ENCODE data around the gene PWWP2B. TPM values are rescaled to one million over a fixed set of nuclear protein-coding genes. Genes with fewer than 3 reads are reported as not detected.

PWWP2B gene
- total and polyA plus RNA-seq, 9 of the 15 experiments (the other 6 are each of a cell fraction or from before 2014, with no cell fraction given): 0.07 to 9.2 (median 1.6) TPM; not detected in 1

DNA sequence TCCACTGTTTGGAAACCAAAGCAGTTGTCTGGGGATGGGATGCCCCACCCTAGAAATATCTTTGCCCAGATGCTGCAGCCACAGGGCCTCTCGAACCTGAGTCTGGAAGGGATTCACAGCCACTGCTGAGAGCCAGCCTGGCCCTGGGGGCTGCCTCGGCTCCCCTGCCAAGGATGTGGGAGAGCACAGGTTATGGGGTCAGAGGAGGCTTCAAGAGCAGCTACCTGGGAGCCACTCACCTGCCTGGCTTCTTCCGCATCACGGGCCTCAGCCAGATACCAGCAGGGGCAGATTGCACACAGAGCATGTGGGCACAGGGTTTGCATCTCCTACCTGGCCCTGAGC, 5.4 kb upstream of the PWWP2B start (continued):
- TF ChIP-seq, protein P1, sequence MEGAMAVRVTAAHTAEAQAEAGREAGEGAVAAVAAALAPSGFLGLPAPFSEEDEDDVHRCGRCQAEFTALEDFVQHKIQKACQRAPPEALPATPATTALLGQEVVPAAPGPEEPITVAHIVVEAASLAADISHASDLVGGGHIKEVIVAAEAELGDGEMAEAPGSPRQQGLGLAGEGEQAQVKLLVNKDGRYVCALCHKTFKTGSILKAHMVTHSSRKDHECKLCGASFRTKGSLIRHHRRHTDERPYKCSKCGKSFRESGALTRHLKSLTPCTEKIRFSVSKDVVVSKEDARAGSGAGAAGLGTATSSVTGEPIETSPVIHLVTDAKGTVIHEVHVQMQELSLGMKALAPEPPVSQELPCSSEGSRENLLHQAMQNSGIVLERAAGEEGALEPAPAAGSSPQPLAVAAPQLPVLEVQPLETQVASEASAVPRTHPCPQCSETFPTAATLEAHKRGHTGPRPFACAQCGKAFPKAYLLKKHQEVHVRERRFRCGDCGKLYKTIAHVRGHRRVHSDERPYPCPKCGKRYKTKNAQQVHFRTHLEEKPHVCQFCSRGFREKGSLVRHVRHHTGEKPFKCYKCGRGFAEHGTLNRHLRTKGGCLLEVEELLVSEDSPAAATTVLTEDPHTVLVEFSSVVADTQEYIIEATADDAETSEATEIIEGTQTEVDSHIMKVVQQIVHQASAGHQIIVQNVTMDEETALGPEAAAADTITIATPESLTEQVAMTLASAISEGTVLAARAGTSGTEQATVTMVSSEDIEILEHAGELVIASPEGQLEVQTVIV (CRISPR knock-in tag; IDR thresholded peaks at IDR 0.05; ENCODE audit: borderline replicate concordance): no peak
- TF ChIP-seq CEBPG (CRISPR knock-in tag; IDR thresholded peaks at IDR 0.05) (no peak), CEBPG (tag; conservative IDR thresholded peaks at IDR 0.05 in 1 of 2, IDR thresholded peaks at IDR 0.05 in 1 of 2) (no peak), SAP30 (IDR thresholded peaks at IDR 0.05; ENCODE audit: borderline replicate concordance, insufficient read depth, low read depth, low read length, poor library complexity, severe bottlenecking) (no peak), NFYB (IDR thresholded peaks at IDR 0.05; ENCODE audit: extremely low read depth, insufficient read length) (no peak), NCOA1 (IDR thresholded peaks at IDR 0.05; ENCODE audit: low read depth) (no peak), PCBP1 (IDR thresholded peaks at IDR 0.05; ENCODE audit: low read depth, low read length, poor library complexity, severe bottlenecking) (no peak)
- TF ChIP-seq, protein P2, sequence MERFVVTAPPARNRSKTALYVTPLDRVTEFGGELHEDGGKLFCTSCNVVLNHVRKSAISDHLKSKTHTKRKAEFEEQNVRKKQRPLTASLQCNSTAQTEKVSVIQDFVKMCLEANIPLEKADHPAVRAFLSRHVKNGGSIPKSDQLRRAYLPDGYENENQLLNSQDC (CRISPR knock-in tag; IDR thresholded peaks at IDR 0.05): no peak

Measured in K562 (cell line).